CD4-positive, alpha-beta T cell treated with Interleukin-4 for 1 hour (primary cell): Measurements from ENCODE around the gene ZNF33A.
A peak's percentile ranks its signal among the peaks of the same experiment; 100 is the strongest.
"Not testable (repeated sequence)": the region's sequence is repeated elsewhere in the genome, so short reads cannot be mapped to it uniquely, and the experiment has no call there.

Experiments
- DNase-seq, 2 donors: peaks; one replicate each; pipeline ENCODE4 v3.0.0-alpha.2; 2020 to 2022

Gene ZNF33A

GRCh38 chr10:38047666-38048065 lies 37.2 kb downstream of the ZNF33A start:
- DNase-seq: no peak

DNA sequence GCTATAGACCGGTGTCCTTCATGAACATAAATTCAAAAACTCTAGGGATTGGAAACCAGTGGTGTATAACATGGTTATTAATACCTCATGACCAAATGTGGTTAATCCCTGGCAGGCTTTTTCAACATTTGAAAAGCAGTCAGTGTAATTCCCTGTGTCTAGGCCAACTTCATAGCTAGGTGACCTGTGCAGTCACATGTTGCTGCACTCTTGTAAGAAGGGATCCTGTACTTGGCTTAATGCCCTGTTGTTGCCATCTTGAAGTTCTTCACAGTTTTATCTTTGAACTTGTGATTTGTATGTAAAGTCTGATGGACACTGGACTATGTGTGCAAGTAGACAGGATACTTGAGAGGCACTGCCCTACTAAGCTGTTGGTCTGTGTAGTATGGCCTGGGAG lies 39.7 kb downstream of the ZNF33A start:
- no peak for DNase-seq

- DNase-seq: no peak
Measured at GRCh38 chr10:38054361-38054797, 43.9 kb downstream of the ZNF33A start.

DNA sequence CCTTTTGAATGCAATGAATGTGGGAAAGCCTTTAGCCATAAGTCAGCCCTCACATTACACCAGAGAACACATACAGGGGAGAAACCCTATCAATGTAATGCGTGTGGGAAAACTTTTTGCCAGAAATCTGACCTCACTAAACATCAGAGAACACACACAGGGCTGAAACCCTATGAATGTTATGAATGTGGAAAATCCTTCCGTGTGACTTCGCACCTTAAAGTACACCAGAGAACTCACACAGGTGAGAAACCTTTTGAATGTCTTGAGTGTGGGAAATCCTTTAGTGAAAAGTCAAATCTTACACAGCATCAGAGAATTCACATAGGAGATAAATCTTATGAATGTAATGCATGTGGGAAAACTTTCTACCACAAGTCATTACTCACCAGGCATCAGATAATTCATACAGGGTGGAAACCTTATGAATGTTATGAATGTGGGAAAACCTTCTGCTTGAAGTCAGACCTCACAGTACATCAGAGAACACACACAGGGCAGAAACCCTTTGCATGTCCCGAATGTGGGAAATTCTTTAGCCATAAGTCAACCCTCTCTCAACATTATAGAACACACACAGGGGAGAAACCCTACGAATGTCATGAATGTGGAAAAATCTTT lies 44.9 kb downstream of the ZNF33A start:
- DNase-seq: not testable (repeated sequence)

DNA sequence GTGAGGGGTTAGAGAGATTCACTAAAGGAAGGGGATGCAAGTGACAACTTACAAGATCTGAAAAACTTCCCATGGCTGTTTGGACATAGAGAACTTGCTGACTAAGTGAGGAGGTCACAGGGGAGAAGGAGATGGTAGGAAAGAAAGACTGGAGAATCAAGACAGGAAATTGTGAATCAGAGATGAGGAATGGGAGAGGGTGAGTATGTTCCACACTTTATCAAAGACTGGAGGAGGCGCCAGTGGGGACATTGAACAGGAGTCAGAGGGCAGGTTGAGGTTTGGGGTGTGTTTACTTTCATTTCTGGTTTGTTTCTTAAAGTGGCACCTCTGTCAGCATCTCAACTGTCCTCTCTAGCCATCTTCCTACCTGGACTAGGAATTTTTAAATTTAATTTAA lies 59.2 kb downstream of the ZNF33A start:
- not testable (repeated sequence) for DNase-seq

DNA sequence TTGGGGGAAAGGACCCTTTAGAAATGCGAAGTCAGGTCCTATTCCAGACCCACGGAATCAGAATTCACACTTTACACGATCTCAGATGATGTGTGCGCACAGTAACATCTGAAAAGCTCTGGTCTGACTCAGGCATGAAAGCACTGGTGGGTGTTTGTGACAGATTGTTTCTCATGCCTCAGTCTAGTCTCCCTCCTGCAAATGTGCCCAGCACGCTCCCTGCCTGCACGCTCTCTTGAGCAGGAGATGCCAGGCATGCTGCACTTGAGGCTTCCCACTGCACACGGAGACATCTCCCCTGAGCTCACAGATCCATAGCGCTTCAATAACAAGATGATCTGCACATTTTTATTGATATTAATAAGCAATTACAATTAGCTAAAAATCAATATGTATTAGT lies 60.0 kb downstream of the ZNF33A start:
- DNase-seq: no peak

- no peak for DNase-seq
Measured at GRCh38 chr10:38072552-38072951, 62.1 kb downstream of the ZNF33A start.

DNA sequence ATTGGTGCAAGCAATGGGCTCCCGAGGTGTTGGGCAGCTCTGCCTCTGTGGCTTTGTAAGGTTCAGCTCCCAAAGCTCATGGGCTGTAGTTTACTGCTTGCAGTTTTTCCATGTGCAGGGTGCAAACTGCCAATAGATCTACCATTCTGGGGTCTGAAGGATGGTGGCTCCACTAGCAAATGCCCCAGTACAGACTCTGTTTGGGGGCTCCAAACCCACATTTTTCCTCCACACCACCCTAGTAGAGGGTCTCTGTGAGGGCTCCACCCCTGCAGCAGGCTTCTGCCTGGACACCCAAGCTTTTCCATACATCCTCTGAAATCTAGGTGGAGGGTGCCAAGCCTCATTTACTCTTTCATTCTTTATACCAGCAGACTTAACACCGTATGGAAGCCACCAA lies 66.2 kb downstream of the ZNF33A start:
- DNase-seq: no peak

DNA sequence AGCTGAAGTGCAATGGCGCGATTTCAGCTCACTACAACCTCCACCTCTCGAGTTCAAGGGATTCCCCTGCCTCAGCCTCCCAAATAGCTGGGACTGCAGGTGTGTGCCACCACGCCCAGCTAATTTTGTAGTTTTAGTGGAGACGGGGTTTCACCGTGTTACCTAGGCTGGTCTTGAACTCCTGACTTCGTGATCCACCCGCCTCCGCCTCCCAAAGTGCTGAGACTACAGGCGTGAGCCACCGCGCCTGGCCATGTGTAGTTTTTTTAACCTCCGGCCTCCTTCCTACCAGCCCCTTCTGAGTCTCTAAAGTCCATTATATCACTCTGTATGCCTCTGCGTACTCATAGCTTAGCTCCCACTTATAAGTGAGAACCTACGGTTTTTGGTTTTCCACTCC lies 82.8 kb downstream of the ZNF33A start:
- DNase-seq: not testable (repeated sequence)

- DNase-seq: no peak
Measured at GRCh38 chr10:38093816-38094157, 83.3 kb downstream of the ZNF33A start.

GRCh38 chr10:38094158-38094926 lies 83.9 kb downstream of the ZNF33A start, which contains the start of gene ZNF37A:
Gene ZNF37A (plus strand): TSS chr10:38094337. CDS start chr10:38096618, 2,281 bp downstream.
- peak; percentile 91 to 92 for DNase-seq

DNA sequence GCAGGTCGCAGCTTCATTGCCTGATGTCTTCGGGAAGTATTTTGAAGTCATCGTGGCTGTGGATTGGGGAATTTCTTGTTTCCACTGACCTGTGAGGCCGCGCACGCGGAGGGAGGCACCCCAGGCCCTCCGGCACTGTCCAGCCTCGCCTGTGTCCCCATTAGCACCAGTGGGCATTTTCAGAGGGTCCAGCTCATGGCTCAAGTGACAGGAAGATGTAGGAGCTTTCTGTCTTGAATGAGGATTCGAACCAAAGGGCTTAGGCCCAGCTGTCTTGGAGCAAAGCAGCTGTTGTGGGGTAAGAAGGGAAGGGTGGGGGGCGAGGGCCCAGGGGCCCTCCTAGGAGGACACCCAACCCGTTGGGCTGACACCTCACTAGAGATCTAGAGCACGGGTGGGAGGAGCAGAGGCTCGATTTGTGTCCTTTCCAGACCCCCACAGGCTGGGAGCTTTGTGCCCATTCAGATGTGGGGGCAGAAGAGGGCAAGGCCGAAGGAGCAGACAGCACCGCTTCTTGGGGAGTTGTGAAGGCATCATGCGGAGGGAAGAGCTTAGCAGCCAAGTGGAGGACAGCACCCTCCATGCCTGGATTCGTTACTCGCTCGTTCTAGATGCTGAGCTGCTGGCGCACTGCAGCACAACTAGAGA lies 84.6 kb downstream of the ZNF33A start:
- DNase-seq: peak in 1 of 2 donors; percentile 3

DNA sequence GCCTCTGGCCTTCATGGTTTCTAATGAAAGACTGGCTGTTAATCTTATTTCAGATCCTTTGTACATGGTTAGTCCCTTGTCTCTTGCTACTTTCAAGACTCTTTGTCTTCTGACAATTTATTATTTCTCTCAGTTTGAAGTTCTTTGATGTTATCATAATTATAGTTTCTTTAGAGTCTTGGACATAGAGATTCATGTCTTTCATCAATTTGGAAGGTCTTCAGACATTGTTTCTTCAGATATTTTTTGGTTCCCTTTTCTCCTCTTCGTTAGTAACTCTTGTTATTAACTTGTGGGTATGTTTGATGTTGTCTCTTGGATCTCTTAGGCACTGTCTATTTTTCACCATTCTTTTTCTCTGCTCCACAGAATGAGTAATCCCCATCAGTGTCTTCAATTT lies 92.4 kb downstream of the ZNF33A start:
- no peak for DNase-seq

GRCh38 chr10:38103756-38104155 lies 93.3 kb downstream of the ZNF33A start:
- DNase-seq: no peak

- no peak for DNase-seq
Measured at GRCh38 chr10:38112159-38112558, 101.7 kb downstream of the ZNF33A start.
